AG04450 (cell line): ENCODE measurements around the gene BRAF. TPM values are rescaled to one million over a fixed set of nuclear protein-coding genes. Genes with fewer than 3 reads are reported as not detected.

Experiments used
- CTCF ChIA-PET: fragments of 300-600, 350-600 bp; formaldehyde crosslinking; extraction: SDS; loops from one replicate; lab custom pipeline; 2022; ENCODE audit warnings: antibody characterized with exemption, inconsistent platforms; lab: Charles Lee
- POLR2A ChIA-PET: fragments of 350-600 bp; formaldehyde crosslinking; extraction: SDS; loops from one replicate; lab custom pipeline; 2021; ENCODE audit warnings: antibody characterized with exemption, inconsistent platforms; lab: Yijun Ruan, JAX
- DNase-seq: peaks from one replicate; pipeline ENCODE4 v3.0.0-alpha.2; 2011; ENCODE audit warnings: low read depth, low spot score
- H3K27ac ChIP-seq: one replicate; pipeline ENCODE4 v1.5.1; 2012; ENCODE audit warnings: low read depth, low read length, control low read depth
- H3K27me3 ChIP-seq: one replicate; pipeline ENCODE4 v1.6.0; 2012; ENCODE audit warnings: low read length; ENCODE audit not compliant: control insufficient read depth, insufficient read depth
- H3K4me3 ChIP-seq: 2 replicates; pipeline ENCODE4 v1.5.1; 2011; ENCODE audit warnings: mild to moderate bottlenecking, low read depth, low read length, control low read depth
- H3K9me3 ChIP-seq: 2 replicates; pipeline ENCODE4 v1.5.1; 2012; ENCODE audit warnings: low read length; ENCODE audit not compliant: control insufficient read depth, insufficient read depth
- CTCF ChIP-seq: IDR thresholded peaks from 2 replicates; pipeline ENCODE4 v1.5.1; 2011; ENCODE audit warnings: low read depth, low read length, control low read depth, inconsistent platforms
- polyA plus RNA-seq: library from polyadenylated mRNA; depleted of rRNA; stranded (reverse); fragments of >200 nt; gene quantifications from 2 replicates; pipeline ENCODE4 v1.2.3, GENCODE V29; 2011

BRAF gene
- polyA plus RNA-seq, 1 experiment: 19.3 TPM

- CTCF ChIA-PET: interaction anchor here (0.6 to 5.2 kb wide), 10 partner anchors 9 to 816 kb away, joined by 3 to 40 read pairs (median 3); no protein-coding TSS in a partner anchor
- peak overlapping the region; percentile 89 for H3K27ac ChIP-seq
- no peaks in the 10 kb centered on the region; the same call in 1 of the 2 replicates for H3K9me3 ChIP-seq
- peak; percentile 65 for TF ChIP-seq CTCF
- H3K27me3 ChIP-seq: no peaks in the 10 kb centered on the region
- DNase-seq: peak; percentile 16
- H3K4me3 ChIP-seq: peak overlapping the region; percentile 87
- POLR2A ChIA-PET: interaction anchor here (0.5 to 1.1 kb wide), 7 partner anchors 10 to 482 kb away, joined by 5 to 10 read pairs (median 5); partner anchors contain the start of genes MRPS33 and NDUFB2
Observed at GRCh38 chr7:140924019-140924820, 509 bp downstream of the BRAF start.

- Histone ChIP-seq H3K9me3 (no peaks in the 10 kb centered on the region; the same call in 1 of the 2 replicates), H3K4me3 (peak overlapping the region; percentile 87), H3K27ac (peak overlapping the region; percentile 89), H3K27me3 (no peaks in the 10 kb centered on the region)
- CTCF ChIA-PET: interaction anchor here (1.0 to 5.2 kb wide), 5 partner anchors 13 to 197 kb away, joined by 3 to 40 read pairs (median 3); no protein-coding TSS in a partner anchor
- DNase-seq: no peak
- POLR2A ChIA-PET: interaction anchor here (0.5 to 0.7 kb wide), 2 partner anchors 101 to 227 kb away, joined by 5 read pairs; partner anchors contain the start of gene NDUFB2
- TF ChIP-seq CTCF: no peak
Observed at GRCh38 chr7:140923358-140924006, 1.2 kb downstream of the BRAF start.

- H3K9me3 ChIP-seq: no peaks in the 10 kb centered on the region; the same call in 1 of the 2 replicates
- ChIA-PET POLR2A (no interaction called here), CTCF (interaction anchor here (1.1 to 5.2 kb wide), 4 partner anchors 33 to 196 kb away, joined by 3 to 40 read pairs (median 4); no protein-coding TSS in a partner anchor)
- H3K27me3 ChIP-seq: no peaks in the 10 kb centered on the region
- H3K27ac ChIP-seq: no peak overlapping the region
- peak overlapping the region; percentile 87; the same call in 1 of the 2 replicates for H3K4me3 ChIP-seq
- no peak for DNase-seq
- TF ChIP-seq CTCF: no peak
Observed at GRCh38 chr7:140922741-140923345, 1.9 kb downstream of the BRAF start.

GRCh38 chr7:140920745-140921144 is 4.0 kb downstream of the BRAF start:
- Histone ChIP-seq H3K4me3 (no peak overlapping the region), H3K27ac (no peak overlapping the region), H3K27me3 (no peaks in the 10 kb centered on the region), H3K9me3 (no peaks in the 10 kb centered on the region; the same call in 1 of the 2 replicates)
- ChIA-PET CTCF (interaction anchor here (1.7 kb wide), 1 partner anchor 110 kb away, joined by 6 read pairs; no protein-coding TSS in a partner anchor), POLR2A (no interaction called here)
- no peak for DNase-seq
- no peak for TF ChIP-seq CTCF
